Measurements from ENCODE around the gene BEST1. TPM values are rescaled to one million over a fixed set of nuclear protein-coding genes. Genes with fewer than 3 reads are reported as not detected.

The BEST1 gene
- total and polyA plus RNA-seq, 7 donors, result 0.81 to 9.8 (median 1.4) TPM

- Histone ChIP-seq H3K27me3 (ENCODE audit: insufficient read depth in 3 of 3, low read length in 2 of 3) (no peaks in the 10 kb centered on the region), H3K4me3 (no peak overlapping the region), H3K27ac (no peak overlapping the region), H3K9me3 (no peaks in the 10 kb centered on the region), H3K36me3 (ENCODE audit: insufficient read depth in 1 of 2, low read depth in 1 of 2) (no peaks in the 10 kb centered on the region), H3K4me1 (no peaks in the 10 kb centered on the region)
- WGBS, 3 donors, result 87 to 96% (median 93%) methylated on average over 4 of the region's 4 CpGs
- intact Hi-C loops (cut with DNase I), result no loop called here
- DNase-seq (no peak), ATAC-seq (no peak)
- TF ChIP-seq CTCF (IDR thresholded peaks at IDR 0.05), result no peak
Measured at GRCh38 chr11:62010935-62011528, 60.9 kb downstream of the BEST1 start.

GRCh38 chr11:62011881-62012280, 61.7 kb downstream of the BEST1 start:
- 97 to 99% (median 98%) methylated on average over 9 of the region's 9 CpGs for whole genome bisulfite sequencing, 3 donors
- H3K27me3 ChIP-seq (ENCODE audit: insufficient read depth in 3 of 3, low read length in 2 of 3), result no peaks in the 10 kb centered on the region
- H3K27ac ChIP-seq, result no peak overlapping the region
- no peaks in the 10 kb centered on the region for H3K4me1 ChIP-seq
- H3K36me3 ChIP-seq (ENCODE audit: insufficient read depth in 1 of 2, low read depth in 1 of 2), result no peaks in the 10 kb centered on the region
- TF ChIP-seq CTCF (IDR thresholded peaks at IDR 0.05), result no peak
- no peak for DNase-seq
- H3K4me3 ChIP-seq, result no peak overlapping the region
- intact Hi-C loops (cut with DNase I), result no loop called here
- ATAC-seq, result no peak
- H3K9me3 ChIP-seq, result no peaks in the 10 kb centered on the region

- Histone ChIP-seq H3K27me3 (ENCODE audit: insufficient read depth in 3 of 3, low read length in 2 of 3) (no peaks in the 10 kb centered on the region), H3K27ac (no peak overlapping the region), H3K4me3 (no peak overlapping the region), H3K4me1 (no peaks in the 10 kb centered on the region), H3K9me3 (no peaks in the 10 kb centered on the region), H3K36me3 (ENCODE audit: insufficient read depth in 1 of 2, low read depth in 1 of 2) (no peaks in the 10 kb centered on the region)
- DNase-seq, result no peak
- TF ChIP-seq CTCF (IDR thresholded peaks at IDR 0.05), result no peak
- WGBS, 3 donors, result 85 to 90% (median 86%) methylated on average over 3 of the region's 3 CpGs
- intact Hi-C loops (cut with DNase I), result no loop called here
- no peak for ATAC-seq
Measured at GRCh38 chr11:62012451-62012831, 62.3 kb downstream of the BEST1 start.

- ATAC-seq, result no peak
Measured at GRCh38 chr11:62012832-62013461, 62.8 kb downstream of the BEST1 start.

More at GRCh38 chr11:62012832-62013461, 62.8 kb downstream of the BEST1 start:
- no peak for TF ChIP-seq CTCF (IDR thresholded peaks at IDR 0.05)
- 46 to 54% (median 51%) methylated on average over 5 of the region's 5 CpGs for WGBS, 3 donors
- H3K4me3 ChIP-seq, result no peak overlapping the region
- intact Hi-C loops (cut with DNase I), result no loop called here
- no peaks in the 10 kb centered on the region for H3K4me1 ChIP-seq
- H3K27ac ChIP-seq, result no peak overlapping the region
- no peaks in the 10 kb centered on the region for H3K9me3 ChIP-seq
- no peaks in the 10 kb centered on the region for H3K27me3 ChIP-seq (ENCODE audit: insufficient read depth in 3 of 3, low read length in 2 of 3)
- H3K36me3 ChIP-seq (ENCODE audit: insufficient read depth in 1 of 2, low read depth in 1 of 2), result no peaks in the 10 kb centered on the region
- DNase-seq, result no peak

Other genes starting within 250 kb of the BEST1 start
- gene MYRF, start 197.7 kb upstream of the BEST1 start, total RNA-seq, result under 1 TPM in 3 of 4 donors, not detected in 1; 0.15 to 0.24 (median 0.24) TPM
- under 1 TPM; 0.01 to 0.08 (median 0.08) TPM for gene MYRF, start 197.7 kb upstream of the BEST1 start, polyA plus RNA-seq
- gene TMEM258, start 157.8 kb upstream of the BEST1 start, total RNA-seq, result 10 to 100 TPM; 76.0 to 93.2 (median 80.9) TPM
- gene TMEM258, start 157.8 kb upstream of the BEST1 start, polyA plus RNA-seq, result 100 to 1,000 TPM; 152 to 177 (median 159) TPM
- 10 to 100 TPM in 2 of 4 donors, 1 to 10 TPM in 2; 5.7 to 10.5 (median 8.5) TPM for gene FEN1, start 157.4 kb upstream of the BEST1 start, total RNA-seq
- 10 to 100 TPM; 10.3 to 30.3 (median 17.1) TPM for gene FEN1, start 157.4 kb upstream of the BEST1 start, polyA plus RNA-seq
- 10 to 100 TPM; 13.7 to 93.2 (median 20.6) TPM for gene FADS1, start 133.3 kb upstream of the BEST1 start, total RNA-seq
- 10 to 100 TPM in 2 of 3 donors, 1 to 10 TPM in 1; 8.6 to 70.8 (median 16.9) TPM for gene FADS1, start 133.3 kb upstream of the BEST1 start, polyA plus RNA-seq
- 1 to 10 TPM; 3.3 to 8.4 (median 6.0) TPM for gene FADS2, start 122.1 kb upstream of the BEST1 start, total RNA-seq
- gene FADS2, start 122.1 kb upstream of the BEST1 start, polyA plus RNA-seq, result 1 to 10 TPM; 2.2 to 5.5 (median 3.6) TPM
- 100 to 1,000 TPM in 1 of 4 donors, 10 to 100 TPM in 3; 49.3 to 247 (median 57.9) TPM for gene FADS3, start 58.8 kb upstream of the BEST1 start, total RNA-seq
- 100 to 1,000 TPM in 1 of 3 donors, 10 to 100 TPM in 2; 26.5 to 392 (median 50.9) TPM for gene FADS3, start 58.8 kb upstream of the BEST1 start, polyA plus RNA-seq
- gene RAB3IL1, start 32.8 kb upstream of the BEST1 start, total RNA-seq, result 1 to 10 TPM; 4.9 to 5.9 (median 4.9) TPM
- gene RAB3IL1, start 32.8 kb upstream of the BEST1 start, polyA plus RNA-seq, result 1 to 10 TPM; 1.7 to 5.1 (median 3.5) TPM
- 1,000 to 10,000 TPM; 2,269 to 5,499 (median 3,297) TPM for gene FTH1, start 17.3 kb downstream of the BEST1 start, total RNA-seq
- over 10,000 TPM in 1 of 3 donors, 1,000 to 10,000 TPM in 2; 2,316 to 16,176 (median 3,132) TPM for gene FTH1, start 17.3 kb downstream of the BEST1 start, polyA plus RNA-seq
- 10 to 100 TPM; 11.0 to 20.1 (median 12.5) TPM for gene INCENP, start 173.7 kb downstream of the BEST1 start, total RNA-seq
- 10 to 100 TPM in 1 of 3 donors, 1 to 10 TPM in 2; 4.8 to 19.0 (median 4.9) TPM for gene INCENP, start 173.7 kb downstream of the BEST1 start, polyA plus RNA-seq
- not detected for gene SCGB1D1, start 239.9 kb downstream of the BEST1 start, total RNA-seq
- not detected for gene SCGB1D1, start 239.9 kb downstream of the BEST1 start, polyA plus RNA-seq